ENCODE results near the gene SSH3.

Gene SSH3

DNA sequence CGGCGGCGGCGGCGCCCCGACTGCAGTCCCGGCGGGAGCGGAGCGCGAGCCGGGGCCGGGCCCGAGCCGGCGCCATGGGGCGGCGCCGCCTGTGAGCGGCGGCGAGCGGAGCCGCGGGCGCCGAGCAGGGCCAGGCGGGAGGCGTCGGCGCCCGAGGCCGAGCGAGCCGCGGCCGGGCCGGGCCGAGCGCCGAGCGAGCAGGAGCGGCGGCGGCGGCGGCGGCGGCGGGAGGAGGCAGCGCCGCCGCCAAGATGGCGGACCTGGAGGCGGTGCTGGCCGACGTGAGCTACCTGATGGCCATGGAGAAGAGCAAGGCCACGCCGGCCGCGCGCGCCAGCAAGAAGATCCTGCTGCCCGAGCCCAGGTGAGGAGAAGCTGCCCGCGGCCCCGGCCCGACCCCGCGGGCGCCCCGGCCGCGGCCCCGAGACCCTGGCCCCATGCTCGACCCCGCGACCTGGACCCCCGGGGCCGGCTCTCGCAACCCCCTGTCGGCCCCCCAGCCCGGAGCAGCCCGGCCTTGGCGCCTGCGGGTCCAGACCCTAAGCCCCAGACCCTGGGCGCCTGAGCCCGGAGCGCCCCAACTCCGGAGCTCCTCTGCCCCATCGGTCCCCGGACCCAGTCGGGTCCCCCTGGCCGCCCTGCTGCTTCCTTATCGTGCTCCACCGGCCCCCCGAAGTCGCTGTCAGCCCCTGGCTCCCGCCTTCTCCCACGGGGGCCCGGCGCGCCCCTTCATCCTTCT lies 36.7 kb upstream of the SSH3 start, which contains the start of gene GRK2:
GRK2 (plus strand) TSS at position 25 of the 739 bp plus-strand sequence; CDS start at position 252, 227 bp downstream.
- peaks cover 37 to 49% (median 42%) of the 10 kb centered on the region in 11 experiments for H3K36me3 ChIP-seq
- TF ChIP-seq Cebpa-rat (IDR thresholded peaks at IDR 0.05), result no peak
- H4K20me1 ChIP-seq, result peaks cover 0 to 33% (median 26%) of the 10 kb centered on the region in 11 experiments; a peak in 12 of 22 replicates
- H3K4me3 ChIP-seq, result peak within 1 kb of the TSS; percentile 87 to 100 (median 99)
- H3K9me3 ChIP-seq (replicated peaks in 1 of 11), result no peaks in the 10 kb centered on the region
- peaks cover 0 to 8% (median 7%) of the 10 kb centered on the region in 11 experiments; a peak in 17 of 22 replicates for H3K27me3 ChIP-seq
- H3K4me1 ChIP-seq, result peaks cover 74 to 84% (median 77%) of the 10 kb centered on the region in 10 experiments
- peak within 1 kb of the TSS; percentile 92 to 100 (median 99) for H3K27ac ChIP-seq
- peak within 1 kb of the TSS; percentile 99 to 100 (median 100) for H3K4me2 ChIP-seq
- peak within 1 kb of the TSS; percentile 93 to 100 (median 99) for H3K9ac ChIP-seq

DNA sequence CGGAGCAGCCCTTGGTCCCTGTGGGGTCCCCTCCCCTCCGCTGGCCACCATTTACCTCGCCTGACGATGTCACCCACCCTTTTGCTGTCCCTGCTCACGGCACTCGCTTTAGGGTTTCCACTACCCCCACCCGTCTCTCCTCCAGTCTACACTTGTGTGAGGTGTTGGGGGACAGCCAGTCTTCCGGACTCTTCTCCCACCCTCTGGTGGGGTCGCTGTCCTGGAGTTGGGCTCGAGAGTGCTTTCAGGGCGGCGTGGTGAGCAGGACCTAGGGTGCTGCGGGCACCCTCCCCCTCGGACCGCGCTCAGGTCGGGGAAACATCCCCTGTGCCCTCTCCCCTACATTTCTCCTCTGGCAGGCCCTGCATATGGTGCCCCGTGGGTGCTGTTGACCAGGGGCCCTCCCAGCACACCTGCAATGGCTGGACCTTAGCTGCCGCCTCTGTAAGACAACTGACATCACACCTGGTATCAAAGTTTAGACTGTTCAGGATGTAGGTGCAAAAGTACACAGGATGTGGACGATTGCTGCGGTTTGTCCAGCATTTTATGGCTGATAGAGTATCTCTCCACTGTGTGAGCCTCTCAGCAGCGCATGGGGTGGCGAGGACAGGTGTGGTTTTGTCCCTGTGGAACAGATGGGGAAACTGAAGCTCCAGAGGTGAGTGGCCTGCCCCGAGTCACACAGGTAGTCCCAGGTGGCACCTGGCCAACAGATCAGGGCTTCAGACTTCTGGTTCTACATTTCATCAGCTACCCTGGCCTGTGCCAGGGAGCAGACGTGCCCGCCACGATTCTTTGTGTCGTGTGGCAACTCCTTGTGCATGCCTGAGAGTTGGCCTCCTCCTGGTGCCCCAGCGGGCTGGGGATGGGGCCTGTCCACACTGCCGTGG lies 35.9 kb upstream of the SSH3 start:
- peaks cover 43 to 56% (median 48%) of the 10 kb centered on the region in 11 experiments for H3K36me3 ChIP-seq
- no peaks in the 10 kb centered on the region; a peak in 1 of 22 replicates for H3K27me3 ChIP-seq
- H3K4me2 ChIP-seq, result peak overlapping the region; percentile 99 to 100 (median 100)
- H3K27ac ChIP-seq, result peak overlapping the region; percentile 92 to 100 (median 99)
- no peaks in the 10 kb centered on the region for H3K9me3 ChIP-seq (replicated peaks in 1 of 11)
- peaks cover 74 to 84% (median 77%) of the 10 kb centered on the region in 10 experiments for H3K4me1 ChIP-seq
- no peak for TF ChIP-seq Cebpa-rat (IDR thresholded peaks at IDR 0.05)
- H3K9ac ChIP-seq, result peak overlapping the region; percentile 93 to 100 (median 99)
- peak overlapping the region; percentile 87 to 100 (median 99) for H3K4me3 ChIP-seq
- peaks cover 0 to 41% (median 33%) of the 10 kb centered on the region in 11 experiments; a peak in 13 of 22 replicates for H4K20me1 ChIP-seq

DNA sequence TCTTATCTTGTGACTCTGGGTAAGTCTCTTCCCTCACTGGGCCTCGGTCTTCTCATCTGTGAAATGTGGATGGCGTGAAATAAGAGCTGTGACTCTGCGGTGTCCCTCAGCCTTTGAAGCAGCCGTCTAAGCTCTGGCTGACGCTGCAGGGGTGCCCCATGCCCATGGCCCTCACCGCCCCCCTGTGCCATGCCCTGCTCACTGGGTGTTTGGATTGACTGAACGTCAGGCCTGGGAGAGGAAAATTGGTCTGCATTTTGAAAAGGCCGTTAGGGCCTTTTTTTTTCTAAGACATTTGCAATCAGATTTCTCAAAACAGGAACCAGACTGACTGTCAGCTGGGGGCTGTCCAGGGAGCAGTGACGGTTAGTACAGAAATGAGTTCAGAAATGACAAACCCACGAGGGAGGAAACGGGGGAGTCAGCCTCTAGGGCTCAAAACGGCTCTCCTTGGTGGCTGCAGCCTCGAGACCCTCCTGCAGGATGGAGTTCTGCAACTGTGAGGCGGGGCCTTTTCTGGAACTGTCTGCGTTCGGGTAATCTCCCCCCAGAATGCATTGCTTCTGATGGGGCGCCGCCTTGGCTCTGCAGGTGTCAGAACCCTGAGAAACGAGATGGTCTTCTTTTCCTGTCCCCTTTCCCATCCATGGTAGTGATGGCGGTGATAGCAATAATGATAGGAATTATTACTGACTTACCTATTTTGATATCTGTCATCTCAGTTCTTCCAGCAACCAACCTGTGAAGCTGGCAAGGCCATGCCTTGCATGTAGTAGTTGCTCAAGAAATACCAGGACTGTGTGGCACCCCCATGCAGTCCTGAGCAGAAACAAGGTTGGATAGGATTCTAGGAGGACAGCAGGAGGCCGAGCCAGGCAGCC lies 35.0 kb upstream of the SSH3 start:
- Histone ChIP-seq H3K9me3 (replicated peaks in 1 of 11) (no peaks in the 10 kb centered on the region), H3K4me2 (peak overlapping the region; percentile 99 to 100 (median 100)), H3K27ac (peak overlapping the region; percentile 92 to 100 (median 99)), H3K36me3 (peaks cover 47 to 65% (median 57%) of the 10 kb centered on the region in 11 experiments), H3K4me1 (peaks cover 75 to 84% (median 77%) of the 10 kb centered on the region in 10 experiments), H3K27me3 (no peaks in the 10 kb centered on the region), H3K4me3 (peak overlapping the region; percentile 87 to 100 (median 99)), H3K9ac (peak overlapping the region; percentile 93 to 100 (median 99)), H4K20me1 (peaks cover 0 to 50% (median 42%) of the 10 kb centered on the region in 11 experiments; a peak in 13 of 22 replicates)
- peak in 5 of 11 experiments; percentile 44 to 90 (median 55); a peak in 8 of 22 replicates for TF ChIP-seq Cebpa-rat (IDR thresholded peaks at IDR 0.05)

DNA sequence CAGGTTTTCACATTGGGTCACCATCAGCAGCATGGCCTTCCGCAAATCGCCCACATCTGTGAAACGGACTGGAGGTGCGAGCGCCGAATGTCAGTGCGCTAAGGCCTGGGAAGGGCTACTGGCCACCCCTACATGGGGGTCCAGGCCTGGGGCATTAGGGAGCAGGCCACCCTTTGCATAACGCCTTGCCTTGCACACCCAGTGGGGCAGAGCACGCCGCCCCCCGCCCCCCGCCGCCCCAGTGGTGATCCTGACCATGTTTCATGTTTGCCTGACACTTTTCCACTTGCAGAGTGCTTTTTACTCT lies 34.4 kb upstream of the SSH3 start:
- Histone ChIP-seq H3K36me3 (peaks cover 47 to 70% (median 63%) of the 10 kb centered on the region in 11 experiments), H3K4me1 (peaks cover 75 to 84% (median 77%) of the 10 kb centered on the region in 10 experiments), H3K4me2 (peak overlapping the region; percentile 99 to 100 (median 100)), H4K20me1 (peaks cover 0 to 56% (median 46%) of the 10 kb centered on the region in 11 experiments; a peak in 13 of 22 replicates), H3K27ac (peak overlapping the region; percentile 92 to 100 (median 99)), H3K9me3 (replicated peaks in 1 of 11) (no peaks in the 10 kb centered on the region), H3K27me3 (no peaks in the 10 kb centered on the region), H3K4me3 (peak overlapping the region; percentile 87 to 100 (median 99)), H3K9ac (peak overlapping the region; percentile 93 to 100 (median 99))
- TF ChIP-seq Cebpa-rat (IDR thresholded peaks at IDR 0.05), result no peak

DNA sequence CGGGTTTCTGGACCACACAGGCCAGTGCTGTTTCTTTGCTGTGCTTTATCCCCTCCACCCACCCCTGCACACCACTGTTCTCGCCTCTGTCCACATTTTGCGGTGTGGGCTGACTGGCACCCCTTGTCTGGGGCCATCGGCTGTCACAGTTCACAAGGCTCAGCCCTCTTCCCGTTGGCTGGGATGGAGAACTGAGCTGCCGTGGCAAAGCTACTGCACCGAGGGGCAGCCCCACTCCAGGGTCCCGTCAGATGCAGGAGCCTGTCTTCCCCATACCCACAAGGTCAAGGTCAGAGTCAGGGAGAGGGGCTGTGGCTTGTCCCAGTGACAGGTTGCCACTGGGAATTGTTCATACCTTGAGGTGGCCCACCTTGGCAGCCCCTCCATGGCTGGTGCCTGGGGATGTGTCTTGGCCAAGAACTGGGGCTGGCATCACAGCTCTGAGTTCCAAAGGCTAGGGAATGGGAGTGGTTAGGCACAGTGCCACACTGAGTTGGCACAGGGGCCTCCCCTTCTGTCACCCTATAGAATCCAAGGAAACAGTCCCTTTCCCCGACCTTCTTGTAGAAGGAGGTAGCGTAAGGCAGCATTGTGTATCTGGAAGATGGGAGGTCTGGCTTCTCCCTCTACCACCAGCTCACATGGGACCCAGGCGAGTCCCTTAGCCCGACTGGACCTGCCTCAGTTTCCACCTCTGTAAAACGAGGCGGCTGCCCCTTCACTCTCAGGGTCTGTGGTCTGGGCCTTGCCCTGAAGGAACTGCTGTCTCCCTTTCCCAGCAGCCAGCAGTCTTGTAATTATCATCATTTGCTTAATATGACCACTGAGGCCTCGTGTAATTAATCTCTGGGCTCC lies 33.7 kb upstream of the SSH3 start:
- Histone ChIP-seq H3K4me2 (peak overlapping the region; percentile 99 to 100 (median 100)), H4K20me1 (peaks cover 0 to 61% (median 47%) of the 10 kb centered on the region in 11 experiments; a peak in 13 of 22 replicates), H3K4me1 (peaks cover 75 to 84% (median 77%) of the 10 kb centered on the region in 10 experiments), H3K27me3 (no peaks in the 10 kb centered on the region), H3K4me3 (peak overlapping the region; percentile 87 to 100 (median 99)), H3K9me3 (replicated peaks in 1 of 11) (no peaks in the 10 kb centered on the region), H3K36me3 (peaks cover 52 to 78% (median 70%) of the 10 kb centered on the region in 11 experiments), H3K27ac (peak overlapping the region; percentile 92 to 100 (median 99)), H3K9ac (peak overlapping the region; percentile 93 to 100 (median 99))
- TF ChIP-seq Cebpa-rat (IDR thresholded peaks at IDR 0.05), result no peak

DNA sequence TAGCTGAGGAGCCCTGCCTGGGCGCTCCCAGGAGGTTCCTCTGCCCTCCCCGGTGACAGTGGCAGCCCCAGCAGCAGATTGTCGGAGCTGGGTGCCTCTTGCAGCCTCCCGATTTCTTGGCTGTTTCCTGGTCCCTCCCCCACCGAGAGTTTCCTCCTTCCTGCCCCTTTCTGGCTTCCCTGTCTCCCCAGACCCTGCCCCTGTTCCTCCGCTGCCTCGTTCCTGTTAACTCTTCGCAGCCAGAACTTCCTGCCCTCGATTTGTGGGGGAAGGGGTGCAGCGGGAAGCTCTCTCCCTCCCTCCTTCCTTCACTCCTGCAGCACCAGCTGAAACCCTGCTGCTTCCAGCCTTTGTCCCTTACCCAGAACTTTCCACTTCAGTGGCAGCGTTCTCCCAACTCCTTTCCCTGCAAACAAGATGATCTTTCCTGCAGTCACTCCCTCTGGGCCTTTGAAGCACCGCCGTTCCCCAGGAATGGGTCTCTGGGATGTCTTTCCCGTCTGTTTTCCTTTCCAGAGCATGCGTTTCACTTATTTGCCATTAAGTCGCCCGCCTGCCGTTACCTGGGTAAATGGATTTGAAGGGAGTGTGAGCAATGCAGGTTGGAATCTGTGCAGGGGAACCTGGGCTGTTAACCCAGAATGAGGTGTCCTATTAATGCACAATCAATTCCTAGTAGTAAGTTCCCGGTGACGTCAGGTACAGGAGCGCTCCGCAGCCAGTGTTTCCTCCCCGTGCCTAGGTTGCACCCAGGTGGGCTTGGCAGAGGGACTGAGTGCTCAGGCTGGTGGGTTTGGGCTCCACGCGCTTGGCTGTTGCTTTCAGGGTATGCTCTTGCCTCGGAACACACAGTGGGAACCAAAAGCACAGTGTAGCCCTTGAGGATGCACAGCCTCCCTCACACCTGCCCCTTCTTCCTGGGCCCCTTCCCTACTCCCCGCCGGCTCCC lies 32.8 kb upstream of the SSH3 start:
- Histone ChIP-seq H3K4me2 (peak overlapping the region; percentile 99 to 100 (median 100)), H3K27ac (peak overlapping the region; percentile 92 to 100 (median 99)), H3K4me1 (peaks cover 75 to 84% (median 77%) of the 10 kb centered on the region in 10 experiments), H4K20me1 (peaks cover 0 to 67% (median 49%) of the 10 kb centered on the region in 11 experiments; a peak in 13 of 22 replicates), H3K9ac (peak overlapping the region; percentile 93 to 100 (median 99)), H3K27me3 (no peaks in the 10 kb centered on the region), H3K36me3 (peaks cover 60 to 87% (median 79%) of the 10 kb centered on the region in 11 experiments), H3K9me3 (replicated peaks in 1 of 11) (no peaks in the 10 kb centered on the region), H3K4me3 (peak overlapping the region; percentile 87 to 100 (median 99))
- TF ChIP-seq Cebpa-rat (IDR thresholded peaks at IDR 0.05), result no peak

Measured in BLaER1 treated with 17β-estradiol and CSF1 and Interleukin-3, amounts not matched to agents 10 nM and 100 nM (cell line).